Body of pancreas (tissue), 4 donors: Measurements from ENCODE around the gene HNRNPA3.

Experiments used
- POLR2A ChIP-seq, 3 donors: fragments of 450-650 bp; IDR thresholded peaks; one replicate each; pipeline ENCODE4 v1.6.1; 2016; ENCODE audit warnings: antibody characterized with exemption in 3 of 3, mild to moderate bottlenecking in 2 of 3
- TF ChIP-seq, protein P1 (sequence below), 7 experiments: fragments of 450-650 bp in 4 of 7; fragments of 200-600 bp in 3 of 7; sonication (generic) in 3 of 7; IDR thresholded peaks; one replicate each; pipeline ENCODE4 v1.5.1; 2016 to 2019; ENCODE audit warnings: antibody characterized with exemption in 7 of 7

DNA sequence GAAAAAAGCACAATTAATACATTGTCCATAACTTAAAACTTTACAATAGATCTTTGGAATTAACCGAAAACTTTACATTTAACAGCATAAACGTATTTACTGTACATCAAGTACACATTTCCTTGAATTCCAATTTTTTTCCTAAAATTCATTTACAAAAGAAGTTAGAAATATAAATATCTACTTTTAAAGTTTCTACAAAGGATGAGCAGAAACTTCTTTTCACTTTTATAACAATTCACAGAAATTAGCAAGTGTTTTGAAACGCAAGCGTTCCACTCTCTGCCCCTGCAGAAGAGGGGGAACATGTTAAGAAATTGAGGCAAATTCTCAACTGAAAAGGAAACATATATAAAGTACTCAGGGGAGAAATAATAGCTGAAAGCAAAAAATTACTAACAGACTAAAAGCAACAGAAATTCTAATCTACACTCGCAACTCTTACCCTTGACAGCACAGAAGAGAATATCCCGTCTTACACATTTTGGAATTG is 50.4 kb downstream of the HNRNPA3 start:
- no peak for TF ChIP-seq POLR2A (IDR thresholded peaks at IDR 0.05)
- TF ChIP-seq, protein P1, sequence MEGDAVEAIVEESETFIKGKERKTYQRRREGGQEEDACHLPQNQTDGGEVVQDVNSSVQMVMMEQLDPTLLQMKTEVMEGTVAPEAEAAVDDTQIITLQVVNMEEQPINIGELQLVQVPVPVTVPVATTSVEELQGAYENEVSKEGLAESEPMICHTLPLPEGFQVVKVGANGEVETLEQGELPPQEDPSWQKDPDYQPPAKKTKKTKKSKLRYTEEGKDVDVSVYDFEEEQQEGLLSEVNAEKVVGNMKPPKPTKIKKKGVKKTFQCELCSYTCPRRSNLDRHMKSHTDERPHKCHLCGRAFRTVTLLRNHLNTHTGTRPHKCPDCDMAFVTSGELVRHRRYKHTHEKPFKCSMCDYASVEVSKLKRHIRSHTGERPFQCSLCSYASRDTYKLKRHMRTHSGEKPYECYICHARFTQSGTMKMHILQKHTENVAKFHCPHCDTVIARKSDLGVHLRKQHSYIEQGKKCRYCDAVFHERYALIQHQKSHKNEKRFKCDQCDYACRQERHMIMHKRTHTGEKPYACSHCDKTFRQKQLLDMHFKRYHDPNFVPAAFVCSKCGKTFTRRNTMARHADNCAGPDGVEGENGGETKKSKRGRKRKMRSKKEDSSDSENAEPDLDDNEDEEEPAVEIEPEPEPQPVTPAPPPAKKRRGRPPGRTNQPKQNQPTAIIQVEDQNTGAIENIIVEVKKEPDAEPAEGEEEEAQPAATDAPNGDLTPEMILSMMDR (IDR thresholded peaks at IDR 0.05) = no peak
